A673 (cell line): ENCODE results near the gene USP31. TPM values are rescaled to one million over a fixed set of nuclear protein-coding genes. Genes with fewer than 3 reads are reported as not detected.

ENCODE experiments used
- BruUV-seq: library from RNA; stranded (reverse); fragments of 400-500 nt; replicated peaks from 2 replicates; lab custom pipeline; 2021; lab: Mats Ljungman, UMichigan
- CTCF ChIA-PET: fragments of 300-600 bp; sonication (Branson Sonifier 250); formaldehyde crosslinking; loops from one replicate; lab custom pipeline; 2022; ENCODE audit warnings: antibody characterized with exemption; lab: Charles Lee
- POLR2A ChIA-PET: fragments of 300-600 bp; sonication (Branson Sonifier 250); formaldehyde crosslinking; loops from one replicate; lab custom pipeline; 2022; ENCODE audit warnings: antibody characterized with exemption; ENCODE audit not compliant: low non-redundant PET; lab: Charles Lee
- DNase-seq: peaks from one replicate; pipeline ENCODE4 v3.0.0-alpha.2; 2015; ENCODE audit warnings: low spot score
- H3K27ac ChIP-seq: fragments of 200-600 bp; sonication (generic); 2 replicates; pipeline ENCODE4 v1.5.1; 2016; ENCODE audit warnings: mixed run types, low read depth, mild to moderate bottlenecking, mixed read lengths, antibody characterized with exemption, low read length; ENCODE audit not compliant: poor library complexity, severe bottlenecking
- H3K27me3 ChIP-seq: fragments of 200-600 bp; sonication (generic); replicated peaks from 2 replicates; pipeline ENCODE4 v1.6.1; 2017; ENCODE audit warnings: mixed run types, low read depth, mild to moderate bottlenecking, mixed read lengths, antibody characterized with exemption, low read length; ENCODE audit not compliant: insufficient read depth, poor library complexity
- H3K36me3 ChIP-seq: fragments of 200-600 bp; sonication (generic); 2 replicates; pipeline ENCODE4 v1.6.1; 2016; ENCODE audit warnings: mixed run types, mild to moderate bottlenecking, mixed read lengths, antibody characterized with exemption, low read length; ENCODE audit not compliant: insufficient read depth, poor library complexity, severe bottlenecking
- H3K4me1 ChIP-seq: fragments of 200-600 bp; sonication (generic); 2 replicates; pipeline ENCODE4 v1.6.1; 2017; ENCODE audit warnings: mixed run types, mild to moderate bottlenecking, mixed read lengths, antibody characterized with exemption, low read length; ENCODE audit not compliant: insufficient read depth, poor library complexity, severe bottlenecking
- H3K4me3 ChIP-seq: fragments of 200-600 bp; sonication (generic); 2 replicates; pipeline ENCODE4 v1.5.1; 2016; ENCODE audit warnings: low read depth, mixed run types, mild to moderate bottlenecking, mixed read lengths, low read length; ENCODE audit not compliant: poor library complexity, severe bottlenecking
- H3K9me3 ChIP-seq: fragments of 200-600 bp; sonication (generic); 2 replicates; pipeline ENCODE4 v1.6.1; 2016; ENCODE audit warnings: mixed run types, low read depth, mild to moderate bottlenecking, mixed read lengths, antibody characterized with exemption, low read length; ENCODE audit not compliant: poor library complexity, severe bottlenecking
- EZH2 ChIP-seq: fragments of 200-600 bp; sonication (generic); IDR thresholded peaks from 2 replicates; pipeline ENCODE4 v1.6.1; 2017; ENCODE audit warnings: borderline replicate concordance, low read depth, mild to moderate bottlenecking, mixed read lengths, antibody characterized with exemption, low read length; ENCODE audit not compliant: poor library complexity, severe bottlenecking
- intact Hi-C: fragments of 100-400 bp; cut with micrococcal nuclease; formaldehyde crosslinking; loops from one replicate; pipeline ENCODE4 v1.10.0; 2022; ENCODE audit not compliant: unreplicated experiment
- total RNA-seq: library from RNA; stranded (reverse); gene quantifications from 2 replicates; pipeline ENCODE4 v1.2.3, GENCODE V29; 2021
- TF ChIP-seq, protein P1 (sequence below): fragments of 300-800, 200-600 bp; sonication (generic); conservative IDR thresholded peaks from 2 replicates; pipeline ENCODE4 v1.5.1; 2017; ENCODE audit warnings: low read depth, mild to moderate bottlenecking, antibody characterized with exemption, low read length, moderate library complexity, mixed read lengths

The USP31 gene
- total RNA-seq, 1 experiment from 2014 or later: 34.4 TPM

DNA sequence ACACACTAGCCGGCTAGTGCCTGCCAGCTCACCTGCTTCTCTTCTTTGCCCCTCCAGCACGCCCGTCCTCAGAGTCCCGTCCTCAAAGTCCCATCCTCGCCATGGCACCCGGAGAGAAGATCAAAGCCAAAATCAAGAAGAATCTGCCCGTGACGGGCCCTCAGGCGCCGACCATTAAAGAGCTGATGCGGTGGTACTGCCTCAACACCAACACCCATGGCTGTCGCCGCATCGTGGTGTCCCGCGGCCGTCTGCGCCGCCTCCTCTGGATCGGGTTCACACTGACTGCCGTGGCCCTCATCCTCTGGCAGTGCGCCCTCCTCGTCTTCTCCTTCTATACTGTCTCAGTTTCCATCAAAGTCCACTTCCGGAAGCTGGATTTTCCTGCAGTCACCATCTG lies 36.9 kb upstream of the USP31 start:
- Histone ChIP-seq H3K4me1 (peaks cover 6% of the 10 kb centered on the region), H3K36me3 (peaks cover 5% of the 10 kb centered on the region), H3K27ac (no peak overlapping the region), H3K27me3 (no peaks in the 10 kb centered on the region), H3K9me3 (no peaks in the 10 kb centered on the region), H3K4me3 (peak overlapping the region; percentile 69)
- no peak for TF ChIP-seq EZH2
- TF ChIP-seq, protein P1, sequence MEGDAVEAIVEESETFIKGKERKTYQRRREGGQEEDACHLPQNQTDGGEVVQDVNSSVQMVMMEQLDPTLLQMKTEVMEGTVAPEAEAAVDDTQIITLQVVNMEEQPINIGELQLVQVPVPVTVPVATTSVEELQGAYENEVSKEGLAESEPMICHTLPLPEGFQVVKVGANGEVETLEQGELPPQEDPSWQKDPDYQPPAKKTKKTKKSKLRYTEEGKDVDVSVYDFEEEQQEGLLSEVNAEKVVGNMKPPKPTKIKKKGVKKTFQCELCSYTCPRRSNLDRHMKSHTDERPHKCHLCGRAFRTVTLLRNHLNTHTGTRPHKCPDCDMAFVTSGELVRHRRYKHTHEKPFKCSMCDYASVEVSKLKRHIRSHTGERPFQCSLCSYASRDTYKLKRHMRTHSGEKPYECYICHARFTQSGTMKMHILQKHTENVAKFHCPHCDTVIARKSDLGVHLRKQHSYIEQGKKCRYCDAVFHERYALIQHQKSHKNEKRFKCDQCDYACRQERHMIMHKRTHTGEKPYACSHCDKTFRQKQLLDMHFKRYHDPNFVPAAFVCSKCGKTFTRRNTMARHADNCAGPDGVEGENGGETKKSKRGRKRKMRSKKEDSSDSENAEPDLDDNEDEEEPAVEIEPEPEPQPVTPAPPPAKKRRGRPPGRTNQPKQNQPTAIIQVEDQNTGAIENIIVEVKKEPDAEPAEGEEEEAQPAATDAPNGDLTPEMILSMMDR: no peak
- intact Hi-C loops: loop anchor here (10.0 kb wide), 1 partner anchor 59 kb away; no protein-coding TSS in a partner anchor
- no peak for DNase-seq
- POLR2A ChIA-PET: interaction anchor here (0.7 kb wide), 1 partner anchor 114 kb away, joined by 4 read pairs; no protein-coding TSS in a partner anchor
- CTCF ChIA-PET: no interaction called here
- BruUV-seq: no TSS peak

DNA sequence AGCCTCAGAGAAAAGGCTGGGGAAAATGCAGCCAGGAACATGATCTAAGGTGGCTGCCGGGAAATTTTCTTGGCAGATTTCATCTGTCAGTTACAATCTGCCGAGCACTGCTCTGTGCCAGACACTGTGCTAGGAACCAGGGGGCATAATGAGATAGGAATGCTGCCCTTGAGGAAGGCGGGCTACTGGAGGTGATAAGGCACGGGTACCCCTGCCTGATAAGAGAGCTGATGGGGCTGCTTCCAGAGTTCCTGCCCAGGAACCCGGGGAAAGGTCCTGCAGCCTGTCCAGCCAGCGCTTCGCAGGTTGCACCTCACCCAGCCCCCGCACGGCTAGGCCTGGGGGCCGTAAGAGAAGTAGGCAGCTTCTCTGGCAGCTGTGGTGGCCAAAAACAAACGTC lies 36.4 kb upstream of the USP31 start:
- POLR2A ChIA-PET: no interaction called here
- CTCF ChIA-PET: interaction anchor here (1.3 kb wide), 1 partner anchor 248 kb away, joined by 3 read pairs; no protein-coding TSS in a partner anchor
- no peaks in the 10 kb centered on the region for H3K9me3 ChIP-seq
- BruUV-seq: no TSS peak
- DNase-seq: no peak
- peak overlapping the region; percentile 69 for H3K4me3 ChIP-seq
- peaks cover 6% of the 10 kb centered on the region for H3K4me1 ChIP-seq
- no peak for TF ChIP-seq EZH2
- TF ChIP-seq, protein P1: no peak
- no peaks in the 10 kb centered on the region for H3K27me3 ChIP-seq
- intact Hi-C loops: loop anchor here (10.0 kb wide), 1 partner anchor 59 kb away; no protein-coding TSS in a partner anchor
- H3K27ac ChIP-seq: no peak overlapping the region
- H3K36me3 ChIP-seq: peaks cover 5% of the 10 kb centered on the region

DNA sequence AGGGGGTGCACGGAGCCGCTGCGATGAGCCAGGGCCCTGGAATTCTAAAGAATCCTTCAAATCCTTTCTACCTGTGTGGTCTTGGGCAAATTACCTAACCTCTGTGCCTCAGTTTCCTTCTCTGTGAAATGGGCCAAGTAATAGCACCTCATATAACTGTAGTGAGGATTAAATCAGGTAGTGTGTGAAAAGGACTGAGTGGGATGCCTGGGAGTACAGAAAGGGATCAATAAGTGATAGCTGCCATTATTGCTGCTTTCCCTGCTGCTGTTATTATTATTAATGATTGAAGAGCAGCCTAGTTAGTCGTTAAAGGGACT lies 34.3 kb upstream of the USP31 start:
- no TSS peak for BruUV-seq
- TF ChIP-seq, protein P1: no peak
- TF ChIP-seq EZH2: no peak

More for the DNA sequence above, 34.3 kb upstream of the USP31 start:
- Histone ChIP-seq H3K27ac (peak overlapping the region; percentile 49), H3K9me3 (no peaks in the 10 kb centered on the region), H3K27me3 (no peaks in the 10 kb centered on the region), H3K4me1 (peaks cover 6% of the 10 kb centered on the region), H3K4me3 (peak overlapping the region; percentile 69), H3K36me3 (peaks cover 5% of the 10 kb centered on the region)
- intact Hi-C loops: loop anchor here (5.0 to 10.0 kb wide), 2 partner anchors 61 to 149 kb away; no protein-coding TSS in a partner anchor
- no peak for DNase-seq
- POLR2A ChIA-PET: no interaction called here
- CTCF ChIA-PET: interaction anchor here (1.6 kb wide), 1 partner anchor 252 kb away, joined by 5 read pairs; no protein-coding TSS in a partner anchor
